Superior temporal gyrus (tissue), 1 donor: ENCODE results near the gene HSPA2.

Source experiments
- DNase-seq: peaks from one replicate; pipeline ENCODE4 v3.0.0-alpha.2; 2016; ENCODE audit errors: extremely low spot score

HSPA2 gene

DNA sequence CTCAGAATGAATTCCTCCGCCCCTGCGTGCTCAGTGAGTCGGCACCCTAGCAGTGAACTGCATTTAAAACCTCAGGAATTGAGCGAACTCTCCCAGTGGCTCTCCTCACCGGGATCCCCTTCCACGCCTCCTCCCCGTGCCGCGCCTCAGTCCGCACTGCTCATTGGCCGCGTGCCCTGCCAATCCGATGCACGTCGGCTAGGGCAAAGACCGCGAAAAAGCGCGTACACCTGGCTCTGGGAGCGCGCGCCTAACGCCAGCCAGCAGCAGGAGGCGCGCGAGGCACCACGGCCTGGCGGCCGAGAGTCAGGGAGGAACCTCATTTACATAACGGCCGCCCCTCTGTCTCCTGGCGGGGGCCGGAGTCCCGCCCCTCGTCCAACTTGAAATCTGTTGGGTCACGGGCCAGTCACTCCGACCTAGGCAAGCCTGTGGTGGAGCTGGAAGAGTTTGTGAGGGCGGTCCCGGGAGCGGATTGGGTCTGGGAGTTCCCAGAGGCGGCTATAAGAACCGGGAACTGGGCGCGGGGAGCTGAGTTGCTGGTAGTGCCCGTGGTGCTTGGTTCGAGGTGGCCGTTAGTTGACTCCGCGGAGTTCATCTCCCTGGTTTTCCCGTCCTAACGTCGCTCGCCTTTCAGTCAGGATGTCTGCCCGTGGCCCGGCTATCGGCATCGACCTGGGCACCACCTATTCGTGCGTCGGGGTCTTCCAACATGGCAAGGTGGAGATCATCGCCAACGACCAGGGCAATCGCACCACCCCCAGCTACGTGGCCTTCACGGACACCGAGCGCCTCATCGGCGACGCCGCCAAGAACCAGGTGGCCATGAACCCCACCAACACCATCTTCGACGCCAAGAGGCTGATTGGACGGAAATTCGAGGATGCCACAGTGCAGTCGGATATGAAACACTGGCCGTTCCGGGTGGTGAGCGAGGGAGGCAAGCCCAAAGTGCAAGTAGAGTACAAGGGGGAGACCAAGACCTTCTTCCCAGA is at the start of gene HSPA2:
Gene HSPA2 (plus strand): TSS at position 534 of the 995 bp plus-strand sequence. CDS start 109 bp downstream, at position 643.
- peak; percentile 99 for DNase-seq

DNA sequence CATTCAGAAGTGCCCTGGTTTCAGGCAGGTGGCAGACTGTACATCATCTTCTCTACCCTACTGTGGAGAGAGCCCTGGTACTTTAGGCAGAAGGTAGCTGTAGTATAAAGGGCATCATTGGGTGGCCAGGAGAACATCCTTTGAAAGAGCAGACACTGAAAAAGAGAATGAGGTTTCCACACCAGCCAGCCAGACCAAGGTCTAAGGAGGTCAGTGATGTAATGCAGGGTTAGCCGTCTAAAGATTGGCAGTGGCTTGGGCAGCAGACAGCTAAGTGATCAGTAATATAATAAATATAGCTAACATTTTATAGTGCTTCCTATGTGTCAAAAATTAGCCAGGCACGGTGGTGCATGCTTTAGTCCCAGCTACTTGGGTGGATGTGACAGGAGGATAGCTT is 48.9 kb upstream of the HSPA2 start:
- DNase-seq: peak; percentile 3

DNA sequence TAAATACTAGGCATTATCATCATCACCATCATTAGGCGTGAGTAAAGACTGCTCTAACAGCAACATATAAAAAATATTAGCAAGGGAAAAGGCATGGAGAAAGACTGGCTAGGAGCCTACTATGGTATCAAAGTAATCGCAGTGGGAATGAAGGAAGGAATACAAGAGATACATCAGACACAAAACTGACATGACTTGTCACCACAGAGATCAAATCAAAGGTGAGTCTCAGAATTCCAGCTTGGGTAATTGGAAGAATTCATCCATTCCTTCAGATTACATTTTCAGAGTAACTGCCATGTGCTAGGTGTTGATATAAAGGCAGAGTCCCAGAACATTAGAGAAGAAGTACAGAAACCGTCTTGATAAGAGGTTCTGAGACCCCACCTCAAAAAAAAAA is 47.1 kb upstream of the HSPA2 start:
- no peak for DNase-seq

DNA sequence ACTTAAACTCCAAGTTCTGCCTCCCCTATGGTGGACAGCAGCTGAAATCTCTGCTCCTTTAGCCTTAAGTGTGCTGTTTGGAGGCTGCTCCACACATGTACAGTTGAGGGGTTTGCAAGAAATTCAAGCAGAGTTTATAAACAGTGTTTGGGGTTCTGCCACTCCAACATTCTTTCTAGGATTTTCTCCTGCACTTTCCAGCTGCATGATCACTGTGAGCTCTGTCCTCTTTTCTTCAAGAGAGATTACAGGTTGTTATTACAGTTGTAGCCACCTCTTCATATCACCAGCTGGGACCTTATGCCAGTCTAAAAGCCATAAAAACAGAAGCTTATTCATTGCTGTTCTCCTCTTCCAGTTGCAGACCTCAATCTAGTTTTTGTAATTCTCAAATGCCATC is 45.3 kb upstream of the HSPA2 start:
- DNase-seq: no peak

DNA sequence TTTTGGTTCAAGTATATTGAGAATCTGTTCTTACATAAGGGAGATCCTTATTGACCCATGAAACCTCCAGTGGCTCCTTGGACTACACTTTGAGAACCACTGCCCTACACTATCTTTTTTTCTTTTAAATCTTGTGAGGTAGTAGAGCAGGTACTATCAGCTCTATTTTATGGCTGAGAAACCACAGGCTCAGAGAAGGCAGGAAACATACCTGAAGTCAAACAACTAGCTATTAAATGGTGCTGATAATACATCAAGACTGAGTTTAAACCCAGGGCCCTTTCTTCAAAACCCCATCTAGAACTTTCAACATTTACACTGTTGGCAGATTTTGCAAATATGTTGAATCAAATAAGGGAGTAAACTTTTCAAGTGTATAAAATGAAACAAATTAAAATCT is 43.8 kb upstream of the HSPA2 start:
- DNase-seq: no peak

DNA sequence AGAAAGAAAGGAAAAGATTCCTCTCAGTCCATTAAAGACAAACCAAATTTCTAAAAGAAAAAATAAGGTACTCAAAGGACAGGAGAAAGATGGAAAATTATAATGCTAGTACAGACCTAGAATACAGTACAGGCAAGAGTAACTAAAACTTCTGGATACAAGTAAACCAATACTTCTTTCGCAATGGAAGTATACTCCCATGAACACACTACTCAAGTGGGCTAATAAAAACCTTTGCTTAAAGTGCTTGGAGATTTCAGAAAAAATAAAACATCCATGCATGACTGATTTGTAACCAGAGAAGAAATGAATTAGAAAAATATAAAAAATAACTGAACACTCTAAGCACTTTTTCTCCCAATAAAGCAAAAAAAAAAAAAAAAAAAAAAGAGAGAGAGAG is 40.5 kb upstream of the HSPA2 start:
- no peak for DNase-seq

DNA sequence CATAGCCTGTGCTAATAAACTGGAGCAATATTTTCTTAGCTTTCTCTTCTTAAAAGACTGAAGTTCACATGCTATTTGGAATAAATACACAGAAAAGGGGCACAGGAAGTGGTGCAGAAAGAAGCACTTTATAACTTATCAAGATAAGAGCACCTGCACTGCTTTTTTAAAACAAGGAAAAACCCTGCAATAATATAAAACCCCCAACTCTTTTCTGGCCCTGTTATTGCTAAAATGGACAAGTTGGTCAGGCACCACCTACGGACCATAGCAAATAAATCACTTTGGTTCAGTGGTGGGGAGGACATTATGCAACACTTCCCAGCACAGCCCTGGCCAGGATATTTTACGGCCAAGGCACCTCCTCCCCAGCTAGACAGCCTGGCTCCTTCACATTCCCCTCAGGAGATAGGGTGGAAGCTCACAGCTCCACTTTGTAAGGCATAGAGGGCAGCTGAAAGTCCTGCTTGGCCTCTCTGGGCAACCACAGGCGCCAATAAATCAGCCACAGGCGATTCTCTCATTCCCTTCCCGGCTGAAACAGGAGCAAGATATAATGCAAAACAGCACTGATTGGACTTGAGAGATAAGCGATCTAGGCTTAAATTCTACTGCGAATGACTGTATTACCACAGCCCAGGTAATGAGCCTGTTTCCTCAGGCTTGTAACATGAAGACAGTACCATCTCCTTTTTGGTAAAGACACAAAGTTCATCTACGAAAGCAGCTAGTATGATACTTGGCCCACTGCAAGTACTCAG is 39.0 kb upstream of the HSPA2 start:
- DNase-seq: no peak

DNA sequence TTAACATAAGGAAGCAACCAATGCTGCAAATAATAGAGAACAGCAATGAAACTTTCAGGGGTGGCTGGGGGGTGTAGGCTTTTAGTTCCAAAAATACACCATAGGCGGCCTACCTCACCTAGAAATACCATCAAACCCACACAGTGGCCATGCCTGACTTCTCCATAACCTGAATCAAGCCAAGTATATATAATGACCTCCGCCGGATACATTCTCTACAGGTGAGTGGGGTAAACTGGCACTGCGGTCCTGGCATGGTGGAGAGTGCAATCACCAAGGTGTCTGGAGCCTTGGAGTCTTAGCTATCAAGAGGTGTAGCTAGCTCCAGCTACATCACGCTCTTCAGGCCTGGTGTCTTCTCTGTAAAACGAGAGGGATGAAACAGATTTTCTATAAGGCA is 38.1 kb upstream of the HSPA2 start:
- DNase-seq: no peak

DNA sequence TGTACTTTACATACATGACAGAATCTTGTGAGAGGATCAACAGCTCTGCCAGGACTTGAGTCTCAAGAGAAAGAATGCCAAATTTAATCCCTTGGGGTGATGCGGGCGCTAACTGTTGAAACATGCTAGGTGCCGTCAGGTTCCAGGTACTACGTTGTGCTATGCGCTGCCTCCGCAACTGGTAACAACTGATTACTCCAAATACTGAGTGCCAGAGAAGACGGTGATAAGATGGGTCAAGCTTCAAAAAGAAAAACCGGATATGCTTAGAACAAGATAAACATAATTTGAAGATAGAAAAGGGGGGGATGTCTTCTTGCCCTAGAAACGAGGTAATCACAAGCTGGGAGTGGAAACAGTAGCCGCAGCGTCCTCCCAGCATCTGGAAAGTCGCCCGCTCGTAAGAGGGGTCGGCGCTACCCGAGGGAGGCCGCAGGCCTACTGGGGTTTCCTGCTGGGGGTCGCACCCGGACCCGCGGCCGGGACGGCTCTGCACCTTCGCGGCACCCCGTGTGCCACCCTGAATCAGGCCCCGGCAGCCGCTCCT is 37.6 kb upstream of the HSPA2 start:
- peak; percentile 51 for DNase-seq

GRCh38 chr14:64503434-64504309 is 36.9 kb upstream of the HSPA2 start, which contains the start of gene ZBTB25:
ZBTB25 (minus strand) TSS chr14:64503838; CDS start chr14:64490533, 13,305 bp downstream.
- peak; percentile 90 for DNase-seq

- peak; percentile 68 for DNase-seq
These were observed 36.1 kb upstream of the HSPA2 start, which contains the start of gene ZBTB1 for GRCh38 chr14:64504310-64504896. ZBTB1 (plus strand) TSS chr14:64504770; CDS start chr14:64521505, 16,735 bp downstream.

DNA sequence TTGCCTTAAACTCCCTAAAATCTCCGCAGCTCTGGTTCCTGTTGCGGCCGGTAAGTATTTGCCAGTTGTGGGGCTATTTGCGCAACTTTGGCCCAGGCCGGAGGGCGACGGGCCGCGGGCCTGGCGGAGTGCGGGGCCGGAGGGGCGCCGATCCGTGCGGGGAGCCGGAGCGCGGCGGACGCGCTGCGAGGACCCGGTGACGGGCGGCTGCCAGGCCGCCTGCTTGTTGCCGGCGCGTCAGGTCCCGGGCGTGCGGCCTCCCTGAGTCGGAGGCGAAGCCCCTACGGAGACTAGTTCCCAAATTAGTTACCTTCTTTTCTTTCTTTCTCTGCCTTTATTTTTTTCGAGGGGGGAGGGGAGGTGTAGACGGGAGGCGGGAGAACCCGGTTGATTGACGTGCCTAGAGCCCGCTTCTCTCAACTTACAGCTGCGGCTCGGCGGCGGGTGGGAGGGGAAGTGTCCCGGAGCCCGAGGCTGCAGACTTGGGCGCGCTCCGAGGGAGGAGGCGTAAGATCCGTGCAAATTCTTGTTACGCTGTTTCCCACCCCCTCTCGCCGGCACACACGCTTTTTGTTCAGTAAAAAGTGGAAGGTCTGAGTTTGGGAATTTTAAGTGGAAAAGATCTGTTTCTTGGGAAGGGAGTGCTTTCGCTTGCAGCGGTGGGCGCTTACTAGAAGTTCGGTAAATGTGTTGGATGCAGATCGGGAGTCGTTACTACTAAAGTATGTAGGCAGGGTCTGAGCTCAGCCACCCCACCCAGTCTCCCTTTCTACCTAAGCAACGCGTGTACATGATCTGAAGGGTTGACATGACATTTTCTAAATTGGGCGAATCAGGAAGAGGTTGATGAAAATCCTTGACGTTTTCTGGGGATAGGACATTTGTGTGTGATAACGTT is 35.4 kb upstream of the HSPA2 start:
- peak; percentile 82 for DNase-seq

DNA sequence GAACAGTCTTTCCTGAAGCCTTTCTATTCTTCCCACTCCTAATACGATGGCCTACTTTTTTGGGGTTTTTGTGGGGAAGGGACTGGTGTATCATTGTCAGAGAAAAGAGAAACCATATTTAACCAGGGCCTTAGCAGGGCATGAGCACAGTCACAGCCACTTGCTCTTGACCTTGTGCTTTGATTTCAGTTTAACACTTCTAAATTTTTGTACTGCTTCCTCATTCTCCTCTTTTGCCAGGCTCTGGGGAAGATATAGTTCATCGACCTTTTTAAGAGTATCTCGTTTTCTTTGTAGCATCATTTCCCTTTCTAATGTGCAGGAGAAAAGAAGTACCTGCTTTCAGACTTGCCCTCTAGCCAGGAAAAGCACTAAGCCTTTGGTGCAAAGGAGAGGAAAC is 33.8 kb upstream of the HSPA2 start:
- DNase-seq: no peak

DNA sequence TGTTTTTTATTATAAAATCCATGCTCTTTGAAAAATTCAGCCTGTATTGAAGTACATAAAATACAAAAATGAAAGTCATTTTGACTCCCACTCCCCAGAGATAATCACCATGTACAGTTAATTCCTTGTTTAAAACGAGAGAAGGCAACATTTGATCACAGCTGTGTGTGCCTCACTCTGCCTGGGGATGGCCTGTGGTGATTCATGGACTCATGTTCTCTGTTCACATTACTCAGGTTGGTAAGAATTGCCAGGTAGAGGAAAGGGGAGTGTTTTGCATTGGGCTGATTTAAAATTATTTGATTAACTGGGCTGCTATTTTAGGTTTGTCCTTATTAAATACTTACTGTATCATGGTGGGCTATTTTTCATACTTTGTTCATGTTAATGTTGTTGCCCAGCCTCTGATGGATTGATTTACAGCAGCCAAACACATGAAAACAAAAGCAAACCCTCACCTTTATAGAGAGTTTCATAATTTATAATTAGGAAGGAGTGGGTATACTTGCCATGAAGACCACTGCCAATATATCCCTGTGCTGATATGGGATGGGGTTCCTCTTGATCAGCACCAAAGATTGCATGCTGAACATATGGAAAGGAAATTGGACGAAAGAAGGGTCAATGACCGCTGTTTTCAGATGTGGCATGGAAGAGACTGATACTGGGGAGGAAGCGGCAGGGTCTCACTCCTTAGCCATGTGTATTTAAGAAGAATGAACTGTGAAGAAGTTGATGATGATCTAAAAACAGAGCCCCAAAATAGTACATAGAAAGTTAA is 33.0 kb upstream of the HSPA2 start:
- no peak for DNase-seq

DNA sequence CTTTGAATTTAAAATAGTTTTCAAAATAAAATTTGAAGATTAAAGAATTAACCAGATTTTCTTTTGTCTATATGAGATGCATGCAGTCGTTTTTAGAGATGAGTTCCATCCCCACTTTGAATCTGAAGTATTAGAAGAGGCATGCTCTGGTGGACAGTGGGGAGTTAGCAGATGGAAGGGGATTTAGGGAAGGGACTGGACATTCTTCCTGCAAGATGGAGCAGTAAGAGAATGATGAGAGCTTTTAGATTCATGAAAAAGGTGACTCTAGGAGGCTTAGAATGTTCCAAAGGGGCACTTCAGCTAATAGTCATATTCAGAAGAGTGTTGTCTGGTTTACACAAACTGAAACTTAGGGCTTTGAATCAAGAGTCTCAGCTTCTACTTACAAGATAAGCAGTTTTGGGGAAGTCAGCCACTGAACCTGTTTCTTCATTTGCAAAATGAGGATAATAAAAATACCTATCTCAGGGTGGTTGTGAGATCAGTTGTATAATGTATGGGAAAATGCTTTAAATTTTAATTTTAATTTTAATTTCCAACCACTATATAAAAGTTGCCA is 32.2 kb upstream of the HSPA2 start:
- no peak for DNase-seq

- DNase-seq: no peak
These were observed 31.5 kb upstream of the HSPA2 start for GRCh38 chr14:64509036-64509435.

- DNase-seq: peak; percentile 96
These were observed 29.5 kb upstream of the HSPA2 start for GRCh38 chr14:64510825-64511671.

DNA sequence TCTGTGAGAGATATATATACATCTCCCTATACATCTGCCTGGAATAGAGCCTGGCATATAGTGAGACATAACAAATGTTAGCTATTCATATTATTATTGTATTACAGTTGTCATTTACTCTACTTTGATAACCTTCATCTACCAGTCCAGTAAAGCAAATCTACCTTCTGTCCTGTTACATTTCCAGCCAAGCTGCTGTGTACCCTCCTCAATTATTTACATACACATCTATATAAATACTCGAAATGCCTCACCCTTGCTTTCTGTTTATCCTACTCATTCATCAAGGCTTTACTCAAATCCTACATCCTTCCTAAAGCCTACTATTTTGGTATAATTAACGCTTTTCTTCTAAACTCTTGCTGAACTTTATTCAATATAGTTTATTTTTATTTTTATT is 27.3 kb upstream of the HSPA2 start:
- no peak for DNase-seq
